GM19395 (cell line): ENCODE data around the gene DGKG.
A peak's percentile ranks its signal among the peaks of the same experiment; 100 is the strongest.

Experiments
- ATAC-seq: cut with Tn5 transposase; IDR thresholded peaks from one replicate; pipeline ENCODE4 v1.9.1; 2021; ENCODE audit warnings: mild to moderate bottlenecking, moderate library complexity; ENCODE audit not compliant: unreplicated experiment

Gene DGKG

GRCh38 chr3:186118692-186119091 is 243.3 kb downstream of the DGKG start:
- ATAC-seq = no peak

DNA sequence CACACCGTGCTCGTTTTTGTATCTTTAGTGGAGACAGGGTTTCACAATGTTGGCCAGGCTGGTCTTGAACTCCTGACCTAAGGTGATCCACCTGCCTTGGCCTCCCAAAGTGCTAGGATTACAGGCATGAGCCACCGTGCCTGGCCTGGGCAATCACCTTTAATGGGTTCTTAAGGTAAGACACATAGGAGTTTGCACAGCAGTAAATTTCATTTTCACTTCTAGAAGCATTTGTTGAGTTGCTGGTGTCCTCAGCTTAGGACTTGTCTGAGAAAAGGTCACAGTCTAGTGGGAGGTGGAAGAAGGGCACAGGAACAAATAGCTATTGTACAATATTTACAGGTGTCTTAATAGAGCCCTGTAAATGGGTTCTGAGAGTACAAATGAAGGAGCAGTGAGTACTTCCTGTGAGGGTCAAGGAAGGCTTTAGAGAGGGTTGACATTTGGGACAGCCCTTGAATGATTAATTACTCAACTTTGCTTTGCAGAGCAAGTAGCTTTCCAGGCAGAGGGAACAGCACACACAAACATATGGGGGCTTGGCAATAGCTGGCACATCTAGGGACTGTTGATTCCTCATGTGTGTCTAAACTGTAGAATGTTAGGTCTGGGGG is 244.4 kb downstream of the DGKG start:
- no peak for ATAC-seq

DNA sequence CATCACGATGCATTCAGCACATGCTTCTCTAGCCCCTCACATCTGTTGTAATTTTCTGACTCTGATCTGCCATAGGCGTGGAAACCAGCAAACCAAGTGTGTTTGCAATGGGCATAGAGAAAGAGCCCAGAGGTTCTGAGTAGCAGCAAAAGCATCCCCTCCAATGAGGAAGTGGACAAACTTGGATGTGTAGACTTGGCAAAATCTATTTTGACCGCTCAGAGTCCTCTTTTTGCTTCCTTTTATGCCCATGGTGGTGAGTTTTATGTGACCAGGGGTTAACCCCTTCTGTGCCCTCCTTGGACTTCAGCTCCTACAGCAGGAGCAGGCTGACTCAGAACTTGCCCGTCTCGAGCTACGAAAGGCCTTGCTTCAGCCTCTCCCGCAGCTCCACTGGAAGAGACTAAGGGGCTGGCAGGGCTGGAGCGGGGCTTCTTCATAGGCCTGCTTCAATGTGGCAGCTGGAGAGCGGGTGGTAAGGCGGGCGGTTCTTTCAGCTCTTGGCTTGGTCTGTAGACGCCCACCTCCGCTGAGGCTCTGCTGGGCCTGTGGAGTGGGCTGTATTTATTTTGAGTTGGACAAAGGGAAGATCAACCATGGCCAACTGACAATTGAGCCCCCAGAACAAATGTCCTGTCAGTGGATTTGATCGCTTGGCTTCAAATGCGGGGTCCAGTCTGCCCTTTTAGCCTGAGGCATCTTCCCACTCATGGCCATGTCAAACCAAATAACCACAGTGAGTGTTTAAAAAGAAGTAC is 246.6 kb downstream of the DGKG start:
- ATAC-seq = no peak

GRCh38 chr3:186110975-186111974 is 250.8 kb downstream of the DGKG start:
- no peak for ATAC-seq

GRCh38 chr3:186109897-186110803 is 251.9 kb downstream of the DGKG start:
- no peak for ATAC-seq

GRCh38 chr3:186108941-186109865 is 252.8 kb downstream of the DGKG start, which contains the start of gene ETV5:
Gene ETV5, minus strand, starts transcription at chr3:186109089. Its CDS starts 3,221 bp downstream, at chr3:186105868.
- ATAC-seq = peak; percentile 95

- no peak for ATAC-seq
These were observed 253.7 kb downstream of the DGKG start for GRCh38 chr3:186108106-186108940.

- no peak for ATAC-seq
These were observed 254.6 kb downstream of the DGKG start for GRCh38 chr3:186107215-186108105.

DNA sequence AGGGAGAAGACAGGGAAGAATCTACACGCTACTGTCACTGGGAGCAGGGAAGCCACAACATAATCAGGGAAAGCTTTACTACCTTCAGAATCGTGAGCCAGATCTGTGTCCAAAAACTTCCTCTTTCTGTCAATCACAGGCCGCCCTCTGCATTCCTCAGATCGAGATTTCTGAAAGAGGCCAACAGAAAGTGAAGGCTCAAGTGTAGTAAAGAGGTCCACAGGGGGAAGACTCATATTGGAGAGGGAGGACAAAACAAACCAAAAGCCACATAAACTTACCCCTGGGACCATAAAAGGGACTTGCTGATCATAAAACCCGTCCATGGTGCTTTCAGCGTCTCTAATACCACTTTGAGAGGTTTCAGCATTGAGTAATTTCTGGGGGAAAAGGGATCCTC is 256.5 kb downstream of the DGKG start:
- no peak for ATAC-seq

GRCh38 chr3:186102687-186103086 is 259.3 kb downstream of the DGKG start:
- ATAC-seq = no peak

- ATAC-seq = no peak
These were observed 261.6 kb downstream of the DGKG start for GRCh38 chr3:186100398-186100797.

DNA sequence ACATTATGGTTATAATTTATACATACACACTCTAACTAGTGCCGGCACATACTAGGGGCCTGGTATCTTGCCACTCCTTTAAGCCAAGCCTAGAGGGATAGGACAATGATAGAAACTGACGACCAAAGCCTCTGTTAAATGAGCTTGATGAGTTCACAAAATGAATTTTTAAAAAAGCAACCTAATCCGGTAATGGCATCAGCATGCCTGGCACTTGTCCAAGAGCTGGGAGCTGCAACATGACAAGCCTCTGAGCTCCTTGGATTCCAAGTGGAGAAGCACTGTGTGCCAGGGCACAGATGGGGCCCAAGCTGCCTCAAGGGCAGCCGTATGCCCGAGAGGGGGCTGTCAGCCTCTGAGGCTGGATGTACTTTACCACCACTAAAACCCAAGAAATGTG is 262.9 kb downstream of the DGKG start:
- no peak for ATAC-seq

- no peak for ATAC-seq
These were observed 263.3 kb downstream of the DGKG start for GRCh38 chr3:186098740-186099139.

- no peak for ATAC-seq
These were observed 264.2 kb downstream of the DGKG start for GRCh38 chr3:186097663-186098451.

GRCh38 chr3:186097317-186097662 is 264.7 kb downstream of the DGKG start:
- no peak for ATAC-seq
